Thyroid gland (tissue), 4 donors: ENCODE results near the gene DHRS2. TPM values are rescaled to one million over a fixed set of nuclear protein-coding genes. Genes with fewer than 3 reads are reported as not detected.

Source experiments
- DNase-seq, 2 donors: peaks; one replicate each; pipeline ENCODE4 v3.0.0-alpha.2; 2019
- H3K27ac ChIP-seq, 3 donors: fragments of 200-600 bp; sonication (generic); 1 replicate in 2 of 3; 2 replicates in 1 of 3; pipeline ENCODE4 v1.5.1; 2016 to 2019; ENCODE audit warnings: mild to moderate bottlenecking in 1 of 3, moderate library complexity in 1 of 3
- H3K27me3 ChIP-seq: fragments of 200-600 bp; sonication (generic); one replicate; pipeline ENCODE4 v1.5.1; 2019
- H3K36me3 ChIP-seq, 2 donors: fragments of 200-600 bp; sonication (generic); one replicate each; pipeline ENCODE4 v1.5.1; 2016 to 2019
- H3K4me1 ChIP-seq, 2 donors: fragments of 200-600 bp; sonication (generic); one replicate each; pipeline ENCODE4 v1.5.1; 2017 to 2019
- H3K4me3 ChIP-seq, 3 donors: fragments of 200-600 bp; sonication (generic); replicated peaks in 1 of 3; 1 replicate in 2 of 3; 2 replicates in 1 of 3; pipeline ENCODE4 v1.5.1; 2016; ENCODE audit warnings: mild to moderate bottlenecking in 1 of 3
- H3K9me3 ChIP-seq: fragments of 200-600 bp; sonication (generic); one replicate; pipeline ENCODE4 v1.5.1; 2017
- CTCF ChIP-seq, 6 experiments: fragments of 200-600 bp in 3 of 6; fragments of 450-650 bp in 3 of 6; sonication (generic) in 3 of 6; IDR thresholded peaks; one replicate each; pipeline ENCODE4 v1.5.1; 2016 to 2019; ENCODE audit warnings: antibody characterized with exemption in 6 of 6, mild to moderate bottlenecking in 2 of 6, inconsistent platforms in 1 of 6, moderate library complexity in 1 of 6
- POLR2A ChIP-seq, 2 donors: fragments of 450-650 bp; IDR thresholded peaks; one replicate each; pipeline ENCODE4 v1.6.1; 2017; ENCODE audit warnings: antibody characterized with exemption in 2 of 2, mild to moderate bottlenecking in 2 of 2, moderate library complexity in 1 of 2
- WGBS, 2 donors: methylation state at CpG; one replicate each; pipeline ENCODE4 v1.1.5; 2017; 5-methylcytosine and 5-hydroxymethylcytosine counted together
- intact Hi-C: fragments of 100-400 bp; cut with DNase I; formaldehyde crosslinking; loops from one replicate; pipeline ENCODE4 v1.15.1; 2023
- total RNA-seq, 4 donors: library from RNA; depleted of rRNA; stranded (reverse); fragments of >200 nt; gene quantifications; one replicate each; pipeline ENCODE4 v1.2.3, GENCODE V29; 2016

DHRS2 gene
- total RNA-seq, 4 donors from 2014 or later: not detected

GRCh38 chr14:23645812-23646647 is 9.9 kb downstream of the DHRS2 start:
- DNase-seq: no peak
- no peaks in the 10 kb centered on the region for H3K36me3 ChIP-seq
- no peak for TF ChIP-seq POLR2A (IDR thresholded peaks at IDR 0.05)
- TF ChIP-seq CTCF (IDR thresholded peaks at IDR 0.05): no peak
- H3K4me1 ChIP-seq: no peaks in the 10 kb centered on the region
- H3K9me3 ChIP-seq: no peaks in the 10 kb centered on the region
- no peaks in the 10 kb centered on the region for H3K27me3 ChIP-seq
- 83 to 94% methylated on average over 9 of the region's 9 CpGs for WGBS, 2 donors
- no peak overlapping the region for H3K27ac ChIP-seq
- H3K4me3 ChIP-seq: no peak overlapping the region
- intact Hi-C loops: no loop called here

- intact Hi-C loops: no loop called here
- no peak overlapping the region for H3K27ac ChIP-seq
- 81 to 83% methylated on average over 6 of the region's 6 CpGs for WGBS, 2 donors
Observed at GRCh38 chr14:23646648-23647549, 10.7 kb downstream of the DHRS2 start.

GRCh38 chr14:23647619-23648018 is 11.5 kb downstream of the DHRS2 start:
- TF ChIP-seq CTCF (IDR thresholded peaks at IDR 0.05) (no peak), POLR2A (IDR thresholded peaks at IDR 0.05) (no peak)
- Histone ChIP-seq H3K4me1 (no peaks in the 10 kb centered on the region), H3K27ac (no peak overlapping the region), H3K36me3 (no peaks in the 10 kb centered on the region), H3K27me3 (no peaks in the 10 kb centered on the region), H3K4me3 (no peak overlapping the region), H3K9me3 (no peaks in the 10 kb centered on the region)
- DNase-seq: no peak
- 93 to 96% methylated on average over 2 of the region's 2 CpGs for WGBS, 2 donors
- intact Hi-C loops: no loop called here

More at GRCh38 chr14:23646648-23647549, 10.7 kb downstream of the DHRS2 start:
- no peak for DNase-seq
- TF ChIP-seq POLR2A (IDR thresholded peaks at IDR 0.05): no peak
- TF ChIP-seq CTCF (IDR thresholded peaks at IDR 0.05): no peak
- Histone ChIP-seq H3K27me3 (no peaks in the 10 kb centered on the region), H3K36me3 (no peaks in the 10 kb centered on the region), H3K4me1 (no peaks in the 10 kb centered on the region), H3K4me3 (no peak overlapping the region), H3K9me3 (no peaks in the 10 kb centered on the region)

DNA sequence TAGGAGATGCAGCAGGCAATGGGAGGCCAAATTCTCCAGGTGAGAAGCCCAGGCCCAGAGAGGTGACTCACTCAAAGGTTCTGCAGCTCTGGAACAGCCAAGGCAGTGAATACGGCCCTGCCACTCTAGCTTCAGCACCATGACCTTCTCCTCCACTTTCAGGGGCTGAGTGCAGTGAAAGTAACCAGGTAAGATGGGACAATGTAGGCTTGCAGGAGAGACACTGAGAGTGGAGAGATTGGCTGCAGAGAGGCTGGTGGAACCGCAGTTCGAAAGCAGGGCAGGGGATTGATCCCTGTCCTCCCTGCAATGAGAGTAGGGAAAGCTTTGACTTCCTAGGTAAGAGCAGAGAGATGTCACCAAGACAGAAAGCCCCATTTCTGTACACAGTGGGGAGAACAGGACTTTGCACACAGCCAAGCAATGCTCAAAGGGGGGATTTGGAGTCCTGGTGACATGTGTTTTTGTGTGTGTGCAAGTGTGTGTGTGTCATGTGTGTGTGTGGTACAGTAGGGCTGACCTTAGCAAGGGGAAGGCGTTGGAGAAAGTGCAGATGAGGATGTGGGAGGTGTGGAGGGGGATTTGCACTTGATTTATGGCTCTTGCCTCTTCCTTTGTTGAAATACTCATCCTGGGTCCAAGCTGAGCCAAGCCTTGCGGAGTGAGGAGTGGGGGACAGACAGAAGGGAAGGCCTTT is 12.7 kb downstream of the DHRS2 start:
- WGBS, 2 donors: 76 to 84% methylated on average over 5 of the region's 5 CpGs

More for the DNA sequence above, 12.7 kb downstream of the DHRS2 start:
- no peak for TF ChIP-seq POLR2A (IDR thresholded peaks at IDR 0.05)
- no peak for TF ChIP-seq CTCF (IDR thresholded peaks at IDR 0.05)
- no peak overlapping the region for H3K27ac ChIP-seq
- intact Hi-C loops: no loop called here
- no peak overlapping the region for H3K4me3 ChIP-seq
- no peaks in the 10 kb centered on the region for H3K4me1 ChIP-seq
- no peak for DNase-seq
- no peaks in the 10 kb centered on the region for H3K27me3 ChIP-seq
- H3K36me3 ChIP-seq: no peaks in the 10 kb centered on the region
- H3K9me3 ChIP-seq: no peaks in the 10 kb centered on the region
